Kidney (tissue), 14 donors: ENCODE results near the gene MLC1. TPM values are rescaled to one million over a fixed set of nuclear protein-coding genes. Genes with fewer than 3 reads are reported as not detected.

Experiments
- DNase-seq, 5 donors: peaks; one replicate each; pipeline ENCODE4 v3.0.0-alpha.2; 2013 to 2020
- FAIRE-seq: peaks from 2 replicates; lab custom pipeline; 2012; peaks lifted over from hg19 to GRCh38; lab: Jason Lieb, UNC
- H3K27ac ChIP-seq, 2 donors: one replicate each; pipeline ENCODE4 v1.7.0; 2013; ENCODE audit warnings: low read depth in 2 of 2, low read length in 2 of 2, inconsistent platforms in 1 of 2
- H3K27me3 ChIP-seq: one replicate; pipeline ENCODE4 v1.7.1; 2013; ENCODE audit warnings: low read length, inconsistent platforms; ENCODE audit not compliant: control insufficient read depth, insufficient read depth
- H3K36me3 ChIP-seq, 3 donors: one replicate each; pipeline versions ENCODE4 v1.7.0 to v1.7.1; 2013; ENCODE audit warnings: low read length in 3 of 3, control low read depth in 1 of 3, inconsistent platforms in 1 of 3; ENCODE audit not compliant: insufficient read depth in 3 of 3, control insufficient read depth in 2 of 3
- H3K4me1 ChIP-seq, 3 donors: one replicate each; pipeline versions ENCODE4 v1.7.0 to v1.7.1; 2013; ENCODE audit warnings: low read length in 3 of 3, inconsistent platforms in 1 of 3, low read depth in 1 of 3; ENCODE audit not compliant: control insufficient read depth in 2 of 3, insufficient read depth in 2 of 3
- H3K4me3 ChIP-seq, 3 donors: one replicate each; pipeline versions ENCODE4 v1.7.0 to v1.8.1; 2013; ENCODE audit warnings: low read length in 3 of 3, control low read depth in 1 of 3, inconsistent platforms in 1 of 3
- H3K9ac ChIP-seq, 3 donors: one replicate each; pipeline versions ENCODE4 v1.7.0 to v1.7.1; 2013; ENCODE audit warnings: low read length in 3 of 3, control low read depth in 1 of 3, inconsistent platforms in 1 of 3
- H3K9me3 ChIP-seq, 3 donors: one replicate each; pipeline versions ENCODE4 v1.7.0 to v1.7.1; 2013; ENCODE audit warnings: low read length in 3 of 3, control low read depth in 1 of 3, inconsistent platforms in 1 of 3; ENCODE audit not compliant: control insufficient read depth in 2 of 3, insufficient read depth in 1 of 3
- CTCF ChIP-seq: IDR thresholded peaks from 3 replicates; pipeline ENCODE4 v1.5.1; 2012; ENCODE audit warnings: mild to moderate bottlenecking, moderate library complexity, borderline replicate concordance; ENCODE audit not compliant: insufficient read depth; ENCODE audit errors: extremely low read depth
- intact Hi-C: fragments of 100-400 bp; cut with DNase I; formaldehyde crosslinking; loops from one replicate; pipeline ENCODE4 v1.11.1; 2022
- polyA plus RNA-seq: library from polyadenylated mRNA; stranded (reverse); fragments of 350-450 nt; fragmentation: Illumina TruSeq; extraction: RNeasy Lipid Tissue Mini Kit (QIAGEN cat#74804); gene quantifications from one replicate; pipeline ENCODE4 v1.2.3, GENCODE V29; 2014; ENCODE audit warnings: low read depth, low replicate concordance; ENCODE audit not compliant: insufficient read depth
- total RNA-seq: library from RNA; stranded (reverse); fragmentation: NEBNext Ultra II Directional; extraction: Animal tissue kit (Norgen Biotek cat#: 25700); gene quantifications from one replicate; pipeline ENCODE4 v1.2.1, GENCODE V29; 2021
- donor health status: control.
- donor health status: control.
- donor health status: control.
- donor health status: control.
- donor health status: control.
- donor health status: DM: yes; HTN: yes; CAD: no.
- donor health status: Normal renal cell carcinoma (clear cell type).

The MLC1 gene
- total and polyA plus RNA-seq, 2 donors from 2014 or later: 0.28 TPM; not detected in 1

GRCh38 chr22:50121202-50121740, 36.0 kb upstream of the MLC1 start:
- DNase-seq (no peak), FAIRE-seq (no peak)
- H3K36me3 ChIP-seq: no peaks in the 10 kb centered on the region
- H3K9ac ChIP-seq: no peak overlapping the region
- H3K27me3 ChIP-seq: no peaks in the 10 kb centered on the region
- intact Hi-C loops: no loop called here
- H3K4me3 ChIP-seq: no peak overlapping the region
- H3K4me1 ChIP-seq: no peaks in the 10 kb centered on the region
- H3K9me3 ChIP-seq: peaks cover 0 to 7% (median 0%) of the 10 kb centered on the region in 3 donors
- no peak overlapping the region for H3K27ac ChIP-seq
- no peak for TF ChIP-seq CTCF

GRCh38 chr22:50119768-50120251, 34.6 kb upstream of the MLC1 start:
- no peak for DNase-seq
- Histone ChIP-seq H3K27me3 (no peaks in the 10 kb centered on the region), H3K9ac (no peak overlapping the region), H3K27ac (no peak overlapping the region), H3K36me3 (no peaks in the 10 kb centered on the region), H3K9me3 (peaks cover 0 to 7% (median 0%) of the 10 kb centered on the region in 3 donors), H3K4me3 (no peak overlapping the region), H3K4me1 (no peaks in the 10 kb centered on the region)
- intact Hi-C loops: no loop called here
- no peak for TF ChIP-seq CTCF
- no peak for FAIRE-seq

GRCh38 chr22:50119169-50119767, 34.0 kb upstream of the MLC1 start:
- FAIRE-seq: no peak
- intact Hi-C loops: no loop called here
- no peak overlapping the region for H3K9ac ChIP-seq
- no peak overlapping the region for H3K27ac ChIP-seq
- H3K36me3 ChIP-seq: no peaks in the 10 kb centered on the region
- H3K4me3 ChIP-seq: no peak overlapping the region
- no peak for TF ChIP-seq CTCF
- peak in 3 of 5 donors; percentile 21 to 72 (median 26) for DNase-seq
- no peaks in the 10 kb centered on the region for H3K27me3 ChIP-seq
- no peaks in the 10 kb centered on the region for H3K4me1 ChIP-seq
- peaks cover 0 to 7% (median 0%) of the 10 kb centered on the region in 3 donors for H3K9me3 ChIP-seq
